ENCODE data around the gene COL23A1.

The COL23A1 gene

DNA sequence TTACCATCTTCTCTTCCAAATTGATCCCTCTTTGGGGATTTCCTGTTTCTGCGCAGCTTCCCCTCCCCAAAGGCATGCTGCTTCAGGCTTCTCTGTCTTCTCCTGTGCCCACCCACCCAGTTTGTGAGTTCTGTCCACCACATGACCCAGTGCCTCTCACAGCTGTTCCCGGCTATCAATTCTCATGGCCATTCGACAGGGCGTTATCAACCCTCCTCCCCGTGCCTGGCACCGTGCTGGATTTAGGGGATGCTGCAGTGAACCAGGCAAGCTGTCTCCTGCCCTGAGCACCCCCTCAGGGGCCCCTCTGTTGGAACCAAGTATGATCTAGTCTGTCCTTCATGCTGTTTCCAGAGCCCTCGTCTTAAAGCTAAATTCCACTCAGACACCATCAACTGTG is 38.7 kb downstream of the COL23A1 start:
- no peak for DNase-seq

- DNase-seq, result no peak
These were observed 39.1 kb downstream of the COL23A1 start for GRCh38 chr5:178551059-178551458.

DNA sequence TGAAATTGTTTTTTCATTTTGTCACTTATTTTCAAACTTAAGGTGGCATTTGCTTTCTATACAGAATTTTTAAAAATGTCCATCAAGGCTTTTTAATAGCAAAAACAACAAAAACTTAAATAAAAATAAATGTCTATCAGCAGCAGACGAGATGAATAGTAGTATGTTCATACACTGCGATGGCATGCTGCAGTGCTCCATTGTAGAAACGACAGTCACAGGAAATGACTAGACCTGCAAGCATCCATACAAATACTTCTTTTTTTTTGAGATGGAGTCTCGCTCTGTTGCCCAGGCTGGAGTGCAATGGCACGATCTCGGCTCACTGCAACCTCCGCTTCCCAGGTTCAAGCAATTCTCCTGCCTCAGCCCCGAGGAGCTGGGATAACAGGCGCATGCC is 41.4 kb downstream of the COL23A1 start:
- DNase-seq, result no peak

DNA sequence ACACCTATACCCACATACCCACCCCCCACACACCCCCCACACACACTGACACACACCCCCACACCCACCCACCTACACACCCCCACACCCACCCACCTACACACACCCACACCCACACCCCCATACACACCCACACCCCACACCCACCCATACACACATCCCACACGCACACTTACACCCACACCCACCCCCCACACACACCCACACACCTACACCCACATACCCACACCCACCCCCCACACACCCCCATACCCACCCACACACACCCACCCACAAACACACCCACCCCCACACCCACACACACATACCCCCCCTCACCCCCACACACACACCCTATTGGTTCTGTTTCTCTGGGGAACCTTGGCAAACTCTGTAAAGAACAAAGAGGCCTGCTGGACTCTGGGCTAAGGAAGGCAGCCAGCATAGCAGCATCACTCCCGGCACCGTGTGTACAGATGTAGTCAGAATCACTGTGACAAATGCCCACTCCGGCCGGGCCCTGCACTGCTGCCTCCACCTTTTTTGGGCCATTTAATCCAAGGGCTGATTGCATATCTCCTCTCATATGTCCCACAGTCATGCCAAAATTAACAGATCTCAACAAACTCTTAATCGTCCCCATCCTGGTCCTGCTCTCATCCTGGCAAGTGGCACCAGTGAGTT is 42.3 kb downstream of the COL23A1 start:
- no peak for DNase-seq

DNA sequence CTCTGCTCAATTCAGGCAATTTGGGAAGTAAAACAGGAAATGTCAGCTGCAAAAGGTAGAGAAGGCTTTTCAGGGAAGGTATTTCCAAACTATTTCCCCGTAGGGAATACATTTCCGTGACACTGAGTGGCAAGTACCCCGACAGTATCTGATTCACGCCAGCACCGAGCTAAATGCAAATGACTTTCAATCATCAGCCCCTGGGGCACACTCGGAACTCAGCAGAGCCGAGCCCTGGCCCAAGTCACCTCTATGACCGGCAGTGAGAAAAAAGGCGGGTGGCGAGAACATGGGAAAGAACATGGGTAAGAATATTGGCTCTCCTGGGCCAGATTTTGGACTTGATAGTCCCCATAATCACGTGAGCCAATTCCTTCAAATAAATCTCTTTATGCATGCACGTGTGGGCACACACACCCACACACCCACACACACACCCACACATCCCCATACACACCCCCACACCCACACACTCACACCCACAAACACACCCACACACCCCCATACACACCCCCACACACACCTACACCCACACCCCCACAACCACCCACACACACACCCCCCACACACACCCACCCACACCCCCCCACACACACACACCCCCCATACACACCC is 43.0 kb downstream of the COL23A1 start:
- no peak for DNase-seq

- no peak for DNase-seq
These were observed 43.5 kb downstream of the COL23A1 start for GRCh38 chr5:178546675-178547033.

GRCh38 chr5:178545941-178546674 is 44.1 kb downstream of the COL23A1 start:
- DNase-seq, result no peak

GRCh38 chr5:178545176-178545575 is 45.0 kb downstream of the COL23A1 start:
- no peak for DNase-seq

GRCh38 chr5:178544166-178544834 is 45.9 kb downstream of the COL23A1 start:
- no peak for DNase-seq

DNA sequence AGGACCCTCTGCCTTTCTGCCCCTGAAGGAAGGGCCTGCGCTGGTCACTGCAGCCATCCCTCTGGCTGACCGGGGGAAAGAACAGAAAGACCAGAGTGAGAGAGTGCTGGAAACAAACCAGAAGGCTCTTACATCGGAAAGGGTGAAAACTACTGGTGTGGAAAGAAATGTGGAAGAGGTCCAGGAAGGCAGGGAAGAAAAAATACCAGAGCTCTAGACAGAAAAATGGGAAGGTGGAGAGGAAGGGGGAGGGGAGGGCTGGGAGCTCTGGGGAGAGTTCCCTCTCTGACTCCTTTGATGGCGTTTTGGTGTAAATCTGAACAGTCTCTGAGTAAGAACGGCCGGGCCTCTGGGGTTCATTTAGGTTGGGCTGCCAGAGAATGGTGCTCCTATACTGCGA is 47.7 kb downstream of the COL23A1 start:
- DNase-seq, result no peak

- DNase-seq, result no peak
These were observed 49.7 kb downstream of the COL23A1 start for GRCh38 chr5:178540526-178540925.

DNA sequence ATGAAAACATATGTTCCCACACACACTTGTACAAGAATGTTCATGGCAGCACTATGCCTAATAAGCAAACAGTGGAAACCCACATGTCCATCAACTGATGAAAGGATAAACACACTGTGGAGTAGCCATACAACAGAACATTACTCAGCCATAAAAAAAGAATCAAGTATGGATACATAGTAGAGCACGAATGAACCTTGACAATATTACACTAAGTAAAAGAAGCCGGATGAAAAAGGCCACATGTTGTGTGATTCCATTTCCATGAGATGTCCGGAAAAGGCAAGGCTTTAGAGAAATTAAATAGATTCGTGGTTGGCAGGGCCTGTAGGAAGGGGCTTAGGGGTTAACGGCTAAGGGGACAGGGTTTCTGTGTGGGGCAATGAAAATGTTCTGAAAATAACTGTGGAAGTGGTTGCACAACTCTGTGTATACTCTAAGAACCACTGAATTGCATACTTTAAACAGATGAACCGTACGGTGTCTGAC is 51.4 kb downstream of the COL23A1 start:
- DNase-seq, result no peak

DNA sequence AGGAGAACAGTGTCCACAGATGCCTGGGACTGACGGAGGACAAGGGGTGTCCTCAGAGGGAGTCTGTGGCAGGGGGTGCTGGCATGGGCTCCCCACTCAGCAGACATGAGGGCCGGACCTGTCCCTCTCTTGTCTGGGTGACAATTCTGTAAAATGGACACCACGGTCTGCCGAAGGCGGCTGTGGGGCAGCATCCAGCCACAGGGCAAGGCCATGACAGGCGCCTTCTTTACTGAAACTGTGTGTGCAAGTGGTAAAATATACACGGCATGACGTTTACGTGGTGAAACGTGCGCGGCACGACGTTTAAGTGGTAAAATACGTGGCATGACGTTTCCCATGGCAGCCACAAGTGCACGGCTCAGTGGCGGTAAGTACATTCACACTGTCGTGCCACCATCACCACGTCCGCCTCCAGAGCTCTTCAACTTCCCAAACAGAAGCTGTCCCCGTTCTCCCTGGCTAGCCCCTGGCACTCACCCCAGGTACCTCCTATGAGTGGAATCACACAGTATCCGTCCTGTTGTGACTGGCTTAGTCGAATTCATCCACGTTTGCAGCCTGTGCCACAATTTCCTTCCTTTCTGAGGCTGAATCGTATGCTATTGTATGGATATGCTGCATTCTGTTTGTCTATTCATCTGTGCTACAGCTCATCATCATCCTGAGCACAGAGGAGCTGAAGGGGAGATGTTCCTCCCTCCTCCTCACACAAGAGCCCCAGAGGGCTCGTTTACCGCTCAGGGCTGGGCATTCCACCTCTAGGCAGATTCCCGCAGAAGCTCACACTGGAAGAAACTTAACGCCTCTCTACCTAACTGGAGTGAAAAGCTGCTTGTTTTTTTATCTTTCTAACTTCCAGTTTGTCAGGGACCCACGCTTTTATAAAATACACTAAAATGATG is 52.5 kb downstream of the COL23A1 start:
- DNase-seq, result no peak

DNA sequence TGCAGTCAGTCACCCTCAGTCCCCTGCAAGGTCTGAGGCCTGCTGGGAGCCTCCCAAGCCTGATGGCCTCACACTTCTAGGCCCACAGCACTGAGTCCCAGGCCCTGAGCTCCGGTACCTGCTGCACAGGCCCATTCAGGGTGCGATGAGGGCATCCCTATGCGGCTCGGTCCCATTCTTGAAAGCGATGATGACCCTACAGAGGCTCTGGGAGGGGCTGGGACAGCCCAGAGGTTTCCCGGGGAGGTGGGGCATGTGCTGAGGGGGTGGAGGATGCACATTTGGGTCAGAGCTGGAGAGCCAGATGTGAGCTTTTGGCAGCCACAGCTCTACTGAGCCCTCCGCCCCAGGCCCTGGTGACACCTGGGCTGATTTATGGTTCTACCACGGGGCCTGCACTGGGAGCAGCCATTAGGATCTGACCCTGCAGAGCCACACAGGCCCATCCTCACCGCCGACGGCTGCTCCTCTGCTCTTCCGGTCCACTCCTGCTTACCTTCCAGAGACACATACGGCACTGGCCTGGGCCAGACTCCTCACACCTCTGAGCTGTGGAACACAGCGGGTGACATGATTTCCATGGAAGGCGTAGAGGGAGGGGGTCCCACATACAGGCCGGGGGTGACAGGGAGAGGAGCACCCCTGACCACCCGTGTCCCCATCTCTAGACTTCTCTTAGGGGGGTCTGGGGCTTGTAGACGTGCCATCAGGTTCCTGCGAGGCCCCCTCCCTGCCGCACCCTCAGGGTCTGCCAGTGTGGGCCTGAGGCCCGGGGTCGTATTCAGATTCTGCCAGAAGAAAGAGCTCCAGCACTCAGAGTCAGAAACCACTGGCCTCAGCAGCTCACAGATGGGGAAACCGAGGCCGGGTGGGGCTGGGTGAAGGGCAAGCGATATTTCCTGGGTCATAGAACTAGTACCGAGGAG is 53.4 kb downstream of the COL23A1 start:
- DNase-seq, result no peak

GRCh38 chr5:178535299-178536175 is 54.7 kb downstream of the COL23A1 start:
- DNase-seq, result no peak

GRCh38 chr5:178533136-178533535 is 57.1 kb downstream of the COL23A1 start:
- no peak for DNase-seq

DNA sequence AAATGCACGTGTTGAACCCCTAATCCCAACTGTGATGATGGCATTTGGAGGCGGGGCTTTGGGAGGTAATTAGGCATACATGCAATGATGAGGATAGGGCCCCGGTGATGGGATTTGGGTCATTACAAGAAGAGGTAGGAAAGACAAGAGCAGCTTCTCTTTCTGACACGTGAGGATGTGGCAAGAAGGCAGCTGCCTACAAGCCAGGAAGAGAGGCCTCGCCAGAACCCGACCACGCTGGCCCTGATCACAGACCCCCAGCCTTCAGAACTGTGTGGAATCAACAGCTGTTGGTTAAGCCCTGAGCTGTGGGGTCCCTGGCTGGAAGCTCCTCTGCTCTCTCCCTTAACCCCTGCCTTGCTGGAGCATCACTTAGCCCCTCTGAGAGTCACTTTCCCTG is 57.5 kb downstream of the COL23A1 start:
- DNase-seq, result no peak

GRCh38 chr5:178532236-178532635 is 58.0 kb downstream of the COL23A1 start:
- no peak for DNase-seq

- DNase-seq, result no peak
These were observed 58.4 kb downstream of the COL23A1 start for GRCh38 chr5:178531786-178532185.

DNA sequence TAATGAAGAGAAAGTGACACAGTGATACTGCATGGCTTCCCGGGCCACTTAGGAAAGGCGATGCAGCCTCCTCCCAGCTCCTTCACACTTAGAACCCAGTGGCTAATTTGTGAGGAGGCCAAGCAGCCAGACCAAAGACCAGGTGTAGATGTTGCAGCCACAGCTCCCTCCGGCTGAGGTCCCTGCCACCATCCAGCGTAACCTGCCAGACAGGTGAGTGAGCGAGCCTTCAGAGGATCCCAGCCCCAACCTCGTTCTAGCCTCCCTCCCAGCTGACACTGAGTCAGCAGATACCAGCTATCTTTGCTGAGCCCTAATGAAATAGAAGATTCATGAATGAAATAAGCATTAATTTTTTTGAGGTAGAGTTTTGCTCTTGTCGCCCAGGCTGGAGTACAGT is 59.7 kb downstream of the COL23A1 start:
- DNase-seq, result no peak
